Measurements from ENCODE around the gene TTC22.

Gene TTC22

GRCh38 chr1:54834007-54834541 is 33.0 kb upstream of the TTC22 start:
- DNase-seq (ENCODE audit: low spot score) = no peak

- no peak for DNase-seq (ENCODE audit: low spot score)
Observed at GRCh38 chr1:54833121-54833520, 32.0 kb upstream of the TTC22 start.

GRCh38 chr1:54826226-54826816 is 25.2 kb upstream of the TTC22 start:
- no peak for DNase-seq (ENCODE audit: low spot score)

- no peak for DNase-seq (ENCODE audit: low spot score)
Observed at GRCh38 chr1:54825696-54826095, 24.6 kb upstream of the TTC22 start.

GRCh38 chr1:54823670-54824069 is 22.5 kb upstream of the TTC22 start:
- no peak for DNase-seq (ENCODE audit: low spot score)

- DNase-seq (ENCODE audit: low spot score) = no peak
Observed at GRCh38 chr1:54819733-54820132, 18.6 kb upstream of the TTC22 start.

- DNase-seq (ENCODE audit: low spot score) = no peak
Observed at GRCh38 chr1:54819195-54819536, 18.0 kb upstream of the TTC22 start.

- DNase-seq (ENCODE audit: low spot score) = no peak
Observed at GRCh38 chr1:54818461-54819194, 17.5 kb upstream of the TTC22 start.

- DNase-seq (ENCODE audit: low spot score) = no peak
Observed at GRCh38 chr1:54816951-54817350, 15.8 kb upstream of the TTC22 start.

GRCh38 chr1:54816130-54816529 is 15.0 kb upstream of the TTC22 start:
- DNase-seq (ENCODE audit: low spot score) = no peak

GRCh38 chr1:54815086-54815876 is 14.2 kb upstream of the TTC22 start:
- DNase-seq (ENCODE audit: low spot score) = no peak

GRCh38 chr1:54814571-54814970 is 13.4 kb upstream of the TTC22 start:
- DNase-seq (ENCODE audit: low spot score) = no peak

GRCh38 chr1:54814126-54814498 is 13.0 kb upstream of the TTC22 start:
- DNase-seq (ENCODE audit: low spot score) = no peak

GRCh38 chr1:54813485-54814125 is 12.5 kb upstream of the TTC22 start:
- DNase-seq (ENCODE audit: low spot score) = no peak

- no peak for DNase-seq (ENCODE audit: low spot score)
Observed at GRCh38 chr1:54812801-54813484, 11.8 kb upstream of the TTC22 start.

- DNase-seq (ENCODE audit: low spot score) = no peak
Observed at GRCh38 chr1:54811739-54812655, 10.9 kb upstream of the TTC22 start.

GRCh38 chr1:54811066-54811465 is 9.9 kb upstream of the TTC22 start:
- no peak for DNase-seq (ENCODE audit: low spot score)

- peak; percentile 38 for DNase-seq (ENCODE audit: low spot score)
Observed at GRCh38 chr1:54810153-54810942, 9.2 kb upstream of the TTC22 start.

- no peak for DNase-seq (ENCODE audit: low spot score)
Observed at GRCh38 chr1:54809496-54810074, 8.5 kb upstream of the TTC22 start.

Data from hematopoietic multipotent progenitor cell treated with erythropoietin and hydrocortisone succinate and interleukin-3 and kit ligand, for 15 days (in vitro differentiated cells).